Neural cell (in vitro differentiated cells): ENCODE measurements around the gene CXorf58. TPM values are rescaled to one million over a fixed set of nuclear protein-coding genes. Genes with fewer than 3 reads are reported as not detected.

Source experiments
- H2AFZ ChIP-seq: fragments of 200-600, 300-800 bp; sonication (generic), shearing (Covaris generic); 2 replicates; pipeline ENCODE4 v1.6.0; 2014; ENCODE audit warnings: low read depth, mild to moderate bottlenecking, antibody characterized with exemption, low read length, moderate library complexity
- H3F3A ChIP-seq: fragments of 200-600 bp; shearing (Covaris generic); 2 replicates; pipeline ENCODE4 v1.6.1; 2016; ENCODE audit warnings: mild to moderate bottlenecking, moderate library complexity, mixed read lengths, antibody characterized with exemption, low read length; ENCODE audit not compliant: insufficient read depth, poor library complexity, severe bottlenecking
- H3K27ac ChIP-seq: fragments of 200-600, 300-800 bp; sonication (generic), shearing (Covaris generic); 2 replicates; pipeline ENCODE4 v1.5.1; 2014; ENCODE audit warnings: mild to moderate bottlenecking, low read length, moderate library complexity
- H3K27me3 ChIP-seq: fragments of 300-800, 200-600 bp; sonication (generic), shearing (Covaris generic); 2 replicates; pipeline ENCODE4 v1.6.0; 2014; ENCODE audit warnings: mild to moderate bottlenecking, low read depth, low read length, moderate library complexity; ENCODE audit not compliant: insufficient read depth
- H3K36me3 ChIP-seq: fragments of 300-800, 200-600 bp; sonication (generic), shearing (Covaris generic); 2 replicates; pipeline ENCODE4 v1.5.1; 2014; ENCODE audit warnings: mild to moderate bottlenecking, antibody characterized with exemption, low read length, moderate library complexity; ENCODE audit not compliant: insufficient read depth
- H3K4me2 ChIP-seq: fragments of 300-800, 200-600 bp; sonication (generic), shearing (Covaris generic); 2 replicates; pipeline ENCODE4 v1.6.0; 2014; ENCODE audit warnings: mild to moderate bottlenecking, low read length
- H3K4me3 ChIP-seq: fragments of 300-800, 200-600 bp; sonication (generic), shearing (Covaris generic); 2 replicates; pipeline ENCODE4 v1.5.1; 2014; ENCODE audit warnings: mild to moderate bottlenecking, low read length, moderate library complexity
- H3K79me2 ChIP-seq: fragments of 200-600 bp; shearing (Covaris generic); replicated peaks from 2 replicates; pipeline ENCODE4 v1.6.0; 2014; ENCODE audit warnings: mild to moderate bottlenecking, low read length, moderate library complexity; ENCODE audit not compliant: insufficient read depth
- H3K9ac ChIP-seq: fragments of 300-800, 200-600 bp; sonication (generic), shearing (Covaris generic); 2 replicates; pipeline ENCODE4 v1.6.1; 2016; ENCODE audit warnings: mild to moderate bottlenecking, low read length, mixed read lengths
- H3K9me2 ChIP-seq: fragments of 200-600 bp; shearing (Covaris generic); 2 replicates; pipeline ENCODE4 v1.6.1; 2016; ENCODE audit warnings: mild to moderate bottlenecking, low read length, mixed read lengths; ENCODE audit not compliant: insufficient read depth
- H3K9me3 ChIP-seq: fragments of 200-600, 300-800 bp; sonication (generic), shearing (Covaris generic); 2 replicates; pipeline ENCODE4 v1.6.1; 2016; ENCODE audit warnings: mild to moderate bottlenecking, mixed run types, low read length, moderate library complexity, mixed read lengths
- H4K20me1 ChIP-seq: fragments of 200-600 bp; shearing (Covaris generic); 2 replicates; pipeline ENCODE4 v1.6.1; 2016; ENCODE audit warnings: mild to moderate bottlenecking, mixed run types; ENCODE audit not compliant: insufficient read depth
- EP300 ChIP-seq: fragments of 450-650 bp; conservative IDR thresholded peaks from 2 replicates; pipeline ENCODE4 v1.6.1; 2014; ENCODE audit warnings: antibody characterized with exemption, mild to moderate bottlenecking, moderate library complexity; ENCODE audit not compliant: poor library complexity, severe bottlenecking
- EZH2 ChIP-seq: fragments of 200-600, 300-800 bp; shearing (Covaris generic), sonication (generic); IDR thresholded peaks from 2 replicates; pipeline ENCODE4 v1.6.1; 2014; ENCODE audit warnings: antibody characterized with exemption, low read length, borderline replicate concordance, mild to moderate bottlenecking; ENCODE audit not compliant: insufficient read depth, poor library complexity, severe bottlenecking
- MXI1 ChIP-seq: fragments of 450-650 bp; conservative IDR thresholded peaks from 2 replicates; pipeline ENCODE4 v1.6.1; 2014; ENCODE audit warnings: antibody characterized with exemption, mild to moderate bottlenecking; ENCODE audit not compliant: poor library complexity, severe bottlenecking
- POLR2AphosphoS5 ChIP-seq: IDR thresholded peaks from 2 replicates; pipeline ENCODE4 v1.6.1; 2012
- REST ChIP-seq: IDR thresholded peaks from 2 replicates; pipeline ENCODE4 v1.6.1; 2012; ENCODE audit warnings: borderline replicate concordance
- SMC3 ChIP-seq: fragments of 450-650 bp; conservative IDR thresholded peaks from 2 replicates; pipeline ENCODE4 v1.6.1; 2014; ENCODE audit warnings: antibody characterized with exemption, mild to moderate bottlenecking, moderate library complexity; ENCODE audit not compliant: poor library complexity
- TAF1 ChIP-seq: IDR thresholded peaks from 2 replicates; pipeline ENCODE4 v1.6.1; 2012; ENCODE audit warnings: low read depth
- polyA plus RNA-seq: library from polyadenylated mRNA; depleted of rRNA; stranded (reverse); fragments of >200 nt; gene quantifications from 2 replicates; pipeline ENCODE4 v1.2.3, GENCODE V29; 2014
- TF ChIP-seq, protein P1 (sequence below): fragments of 450-650 bp; IDR thresholded peaks from 2 replicates; pipeline ENCODE4 v1.5.1; 2014; ENCODE audit warnings: antibody characterized with exemption, mild to moderate bottlenecking, moderate library complexity; ENCODE audit not compliant: poor library complexity, severe bottlenecking

Gene CXorf58
- polyA plus RNA-seq, 1 donor from 2014 or later = 0.14 TPM

- Histone ChIP-seq H3K4me3 (no peak overlapping the region), H3F3A (no peaks in the 10 kb centered on the region), H3K4me2 (no peak overlapping the region), H3K79me2 (no peaks in the 10 kb centered on the region), H3K9me3 (no peaks in the 10 kb centered on the region), H3K27me3 (no peaks in the 10 kb centered on the region), H3K36me3 (no peaks in the 10 kb centered on the region), H3K9me2 (no peaks in the 10 kb centered on the region), H3K9ac (no peak overlapping the region), H2AFZ (no peak overlapping the region), H3K27ac (no peak overlapping the region), H4K20me1 (no peaks in the 10 kb centered on the region)
- TF ChIP-seq TAF1 (no peak), EP300 (no peak), SMC3 (no peak), MXI1 (no peak), EZH2 (no peak)
- TF ChIP-seq, protein P1, sequence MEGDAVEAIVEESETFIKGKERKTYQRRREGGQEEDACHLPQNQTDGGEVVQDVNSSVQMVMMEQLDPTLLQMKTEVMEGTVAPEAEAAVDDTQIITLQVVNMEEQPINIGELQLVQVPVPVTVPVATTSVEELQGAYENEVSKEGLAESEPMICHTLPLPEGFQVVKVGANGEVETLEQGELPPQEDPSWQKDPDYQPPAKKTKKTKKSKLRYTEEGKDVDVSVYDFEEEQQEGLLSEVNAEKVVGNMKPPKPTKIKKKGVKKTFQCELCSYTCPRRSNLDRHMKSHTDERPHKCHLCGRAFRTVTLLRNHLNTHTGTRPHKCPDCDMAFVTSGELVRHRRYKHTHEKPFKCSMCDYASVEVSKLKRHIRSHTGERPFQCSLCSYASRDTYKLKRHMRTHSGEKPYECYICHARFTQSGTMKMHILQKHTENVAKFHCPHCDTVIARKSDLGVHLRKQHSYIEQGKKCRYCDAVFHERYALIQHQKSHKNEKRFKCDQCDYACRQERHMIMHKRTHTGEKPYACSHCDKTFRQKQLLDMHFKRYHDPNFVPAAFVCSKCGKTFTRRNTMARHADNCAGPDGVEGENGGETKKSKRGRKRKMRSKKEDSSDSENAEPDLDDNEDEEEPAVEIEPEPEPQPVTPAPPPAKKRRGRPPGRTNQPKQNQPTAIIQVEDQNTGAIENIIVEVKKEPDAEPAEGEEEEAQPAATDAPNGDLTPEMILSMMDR = no peak
Measured at GRCh38 chrX:23879380-23880090, 28.3 kb upstream of the CXorf58 start.

DNA sequence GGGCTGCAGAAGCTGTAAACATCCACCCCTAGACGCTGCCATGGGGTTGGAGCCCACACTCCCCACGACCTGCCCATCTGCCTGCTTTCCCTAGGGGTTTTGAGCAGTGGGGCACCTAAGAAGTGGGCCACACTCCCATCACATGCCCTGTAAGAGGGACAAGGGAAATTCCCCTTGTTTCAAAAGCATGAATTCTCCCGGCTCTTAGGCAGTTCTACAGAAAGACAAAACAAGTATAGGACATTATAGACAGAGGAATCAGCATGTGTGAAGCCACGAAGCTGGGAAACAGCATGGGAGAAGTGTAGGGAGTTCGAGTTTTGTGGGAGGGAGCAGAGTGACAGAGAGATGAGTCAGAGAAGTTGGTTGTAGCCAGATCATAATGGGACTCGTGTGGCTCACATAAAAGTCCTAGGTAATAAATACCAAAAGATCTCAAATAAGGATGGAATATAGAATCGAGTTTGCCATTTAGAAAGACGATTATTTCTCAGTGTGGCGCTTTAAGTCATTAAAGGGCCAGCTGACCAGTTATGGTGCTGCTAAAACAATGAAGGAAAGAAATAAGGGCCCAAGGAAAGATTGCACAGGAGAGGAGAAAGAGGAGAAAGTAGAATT lies 24.0 kb upstream of the CXorf58 start:
- Histone ChIP-seq H3K9ac (no peak overlapping the region), H2AFZ (no peak overlapping the region), H3K4me3 (no peak overlapping the region), H3K9me3 (no peaks in the 10 kb centered on the region), H3K27ac (no peak overlapping the region), H3K9me2 (no peaks in the 10 kb centered on the region), H3K79me2 (no peaks in the 10 kb centered on the region), H3K36me3 (no peaks in the 10 kb centered on the region), H4K20me1 (no peaks in the 10 kb centered on the region), H3K4me2 (no peak overlapping the region), H3K27me3 (no peaks in the 10 kb centered on the region), H3F3A (no peaks in the 10 kb centered on the region)
- TF ChIP-seq MXI1 (no peak), TAF1 (no peak), POLR2AphosphoS5 (no peak)

- H3K9me3 ChIP-seq = no peaks in the 10 kb centered on the region
- H3K4me2 ChIP-seq = no peak overlapping the region
- no peaks in the 10 kb centered on the region for H3F3A ChIP-seq
- H3K79me2 ChIP-seq = no peaks in the 10 kb centered on the region
- no peak overlapping the region for H2AFZ ChIP-seq
- H4K20me1 ChIP-seq = no peaks in the 10 kb centered on the region
- no peak overlapping the region for H3K4me3 ChIP-seq
- no peak overlapping the region for H3K27ac ChIP-seq
- no peak overlapping the region for H3K9ac ChIP-seq
- TF ChIP-seq REST = no peak
- no peaks in the 10 kb centered on the region for H3K9me2 ChIP-seq
- no peaks in the 10 kb centered on the region for H3K27me3 ChIP-seq
- H3K36me3 ChIP-seq = no peaks in the 10 kb centered on the region
Measured at GRCh38 chrX:23884427-23885024, 23.3 kb upstream of the CXorf58 start.
